Stimulated activated CD8-positive, alpha-beta memory T cell treated with anti-CD3 and anti-CD28 coated beads, Interleukin-2, amount 100 ng/mL, for 48 hours (primary cell): ENCODE results near the gene WWTR1.

Source experiments
- DNase-seq, 2 donors: peaks; one replicate each; pipeline ENCODE4 v3.0.0-alpha.2; 2020; ENCODE audit warnings: low read depth in 2 of 2

WWTR1 gene

GRCh38 chr3:149623824-149624223 is 34.0 kb downstream of the WWTR1 start:
- no peak for DNase-seq

GRCh38 chr3:149621218-149622005 is 36.4 kb downstream of the WWTR1 start:
- no peak for DNase-seq

GRCh38 chr3:149620291-149621020 is 37.4 kb downstream of the WWTR1 start:
- no peak for DNase-seq

GRCh38 chr3:149619136-149619535 is 38.7 kb downstream of the WWTR1 start:
- DNase-seq, result no peak

GRCh38 chr3:149618151-149619123 is 39.4 kb downstream of the WWTR1 start:
- no peak for DNase-seq

GRCh38 chr3:149615731-149616221 is 42.0 kb downstream of the WWTR1 start:
- DNase-seq, result no peak

- no peak for DNase-seq
These were observed 43.8 kb downstream of the WWTR1 start for GRCh38 chr3:149613988-149614387.

GRCh38 chr3:149612456-149612855 is 45.4 kb downstream of the WWTR1 start:
- no peak for DNase-seq

- DNase-seq, result no peak
These were observed 46.7 kb downstream of the WWTR1 start for GRCh38 chr3:149611149-149611548.

- DNase-seq, result no peak
These were observed 47.3 kb downstream of the WWTR1 start for GRCh38 chr3:149610351-149611105.

- DNase-seq, result no peak
These were observed 48.2 kb downstream of the WWTR1 start for GRCh38 chr3:149609595-149609994.

- DNase-seq, result no peak
These were observed 48.8 kb downstream of the WWTR1 start for GRCh38 chr3:149608987-149609386.

GRCh38 chr3:149605902-149606301 is 51.9 kb downstream of the WWTR1 start:
- no peak for DNase-seq

GRCh38 chr3:149604125-149604875 is 53.5 kb downstream of the WWTR1 start:
- DNase-seq, result no peak

GRCh38 chr3:149603126-149604074 is 54.4 kb downstream of the WWTR1 start:
- no peak for DNase-seq

GRCh38 chr3:149600634-149601033 is 57.2 kb downstream of the WWTR1 start:
- no peak for DNase-seq

GRCh38 chr3:149599236-149599635 is 58.6 kb downstream of the WWTR1 start:
- DNase-seq, result no peak

GRCh38 chr3:149596134-149596770 is 61.6 kb downstream of the WWTR1 start:
- no peak for DNase-seq
